T-helper 1 cell treated with Interleukin-12 subunit alpha and Interleukin-12 subunit beta and Interleukin-4 antibody, amounts not matched to agents 30 μg/mL and 1 μg/mL, for 36 hours (primary cell): ENCODE results near the gene SYT9.

Source experiments
- H3K27ac Mint-ChIP-seq: one replicate; pipeline ENCODE4 v1.8.0; 2021; ENCODE audit warnings: mild to moderate bottlenecking, mixed read lengths
- H3K27me3 Mint-ChIP-seq: one replicate; pipeline ENCODE4 v1.8.0; 2021; ENCODE audit warnings: low read depth, mixed read lengths
- H3K36me3 Mint-ChIP-seq: one replicate; pipeline ENCODE4 v1.8.0; 2021; ENCODE audit warnings: low read depth, mixed read lengths
- H3K4me1 Mint-ChIP-seq: one replicate; pipeline ENCODE4 v1.8.0; 2021; ENCODE audit warnings: low read depth, mixed read lengths
- H3K4me3 Mint-ChIP-seq: one replicate; pipeline ENCODE4 v1.8.0; 2021; ENCODE audit warnings: mild to moderate bottlenecking, moderate library complexity, mixed read lengths
- H3K9me3 Mint-ChIP-seq: one replicate; pipeline ENCODE4 v1.8.0; 2021; ENCODE audit warnings: mixed read lengths

The SYT9 gene

GRCh38 chr11:7256943-7257342 lies 5.2 kb downstream of the SYT9 start:
- no peak overlapping the region for H3K27ac Mint-ChIP-seq
- H3K4me3 Mint-ChIP-seq = no peak overlapping the region
- H3K36me3 Mint-ChIP-seq = no peaks in the 10 kb centered on the region
- H3K9me3 Mint-ChIP-seq = no peaks in the 10 kb centered on the region
- H3K4me1 Mint-ChIP-seq = no peaks in the 10 kb centered on the region
- peaks cover 41% of the 10 kb centered on the region for H3K27me3 Mint-ChIP-seq

- Mint-ChIP-seq H3K4me3 (no peak overlapping the region), H3K4me1 (no peaks in the 10 kb centered on the region), H3K9me3 (no peaks in the 10 kb centered on the region), H3K27me3 (peaks cover 37% of the 10 kb centered on the region), H3K36me3 (no peaks in the 10 kb centered on the region), H3K27ac (no peak overlapping the region)
These were observed 6.0 kb downstream of the SYT9 start for GRCh38 chr11:7257724-7258123.

- no peaks in the 10 kb centered on the region for H3K36me3 Mint-ChIP-seq
- H3K9me3 Mint-ChIP-seq = no peaks in the 10 kb centered on the region
- no peak overlapping the region for H3K4me3 Mint-ChIP-seq
- peaks cover 9% of the 10 kb centered on the region for H3K27me3 Mint-ChIP-seq
- no peaks in the 10 kb centered on the region for H3K4me1 Mint-ChIP-seq
- H3K27ac Mint-ChIP-seq = no peak overlapping the region
These were observed 9.9 kb downstream of the SYT9 start for GRCh38 chr11:7261578-7261977.

- Mint-ChIP-seq H3K27ac (no peak overlapping the region), H3K9me3 (no peaks in the 10 kb centered on the region), H3K4me1 (no peaks in the 10 kb centered on the region), H3K36me3 (no peaks in the 10 kb centered on the region), H3K4me3 (no peak overlapping the region), H3K27me3 (peaks cover 9% of the 10 kb centered on the region)
These were observed 11.0 kb downstream of the SYT9 start for GRCh38 chr11:7262672-7263071.

GRCh38 chr11:7263842-7264241 lies 12.1 kb downstream of the SYT9 start:
- peaks cover 3% of the 10 kb centered on the region for H3K27me3 Mint-ChIP-seq

GRCh38 chr11:7268758-7269157 lies 17.1 kb downstream of the SYT9 start:
- Mint-ChIP-seq H3K4me1 (no peaks in the 10 kb centered on the region), H3K9me3 (no peaks in the 10 kb centered on the region), H3K36me3 (no peaks in the 10 kb centered on the region), H3K4me3 (no peak overlapping the region), H3K27ac (no peak overlapping the region), H3K27me3 (no peaks in the 10 kb centered on the region)

More at GRCh38 chr11:7263842-7264241, 12.1 kb downstream of the SYT9 start:
- Mint-ChIP-seq H3K4me1 (no peaks in the 10 kb centered on the region), H3K36me3 (no peaks in the 10 kb centered on the region), H3K9me3 (no peaks in the 10 kb centered on the region), H3K27ac (no peak overlapping the region), H3K4me3 (no peak overlapping the region)

- peaks cover 4% of the 10 kb centered on the region for H3K27me3 Mint-ChIP-seq
- no peak overlapping the region for H3K27ac Mint-ChIP-seq
- H3K9me3 Mint-ChIP-seq = no peaks in the 10 kb centered on the region
- H3K36me3 Mint-ChIP-seq = no peaks in the 10 kb centered on the region
- no peaks in the 10 kb centered on the region for H3K4me1 Mint-ChIP-seq
- no peak overlapping the region for H3K4me3 Mint-ChIP-seq
These were observed 18.6 kb downstream of the SYT9 start for GRCh38 chr11:7270233-7270865.

- no peaks in the 10 kb centered on the region for H3K4me1 Mint-ChIP-seq
- no peak overlapping the region for H3K4me3 Mint-ChIP-seq
- H3K9me3 Mint-ChIP-seq = no peaks in the 10 kb centered on the region
- no peaks in the 10 kb centered on the region for H3K36me3 Mint-ChIP-seq
- H3K27me3 Mint-ChIP-seq = peaks cover 6% of the 10 kb centered on the region
- no peak overlapping the region for H3K27ac Mint-ChIP-seq
These were observed 20.7 kb downstream of the SYT9 start for GRCh38 chr11:7272373-7272772.

- H3K27me3 Mint-ChIP-seq = peaks cover 10% of the 10 kb centered on the region
- H3K4me3 Mint-ChIP-seq = no peak overlapping the region
- no peaks in the 10 kb centered on the region for H3K36me3 Mint-ChIP-seq
- H3K9me3 Mint-ChIP-seq = no peaks in the 10 kb centered on the region
- no peak overlapping the region for H3K27ac Mint-ChIP-seq
- H3K4me1 Mint-ChIP-seq = no peaks in the 10 kb centered on the region
These were observed 23.4 kb downstream of the SYT9 start for GRCh38 chr11:7275133-7275532.

GRCh38 chr11:7278314-7278917 lies 26.7 kb downstream of the SYT9 start:
- Mint-ChIP-seq H3K9me3 (no peaks in the 10 kb centered on the region), H3K36me3 (no peaks in the 10 kb centered on the region), H3K27ac (no peak overlapping the region), H3K27me3 (peaks cover 10% of the 10 kb centered on the region), H3K4me1 (no peaks in the 10 kb centered on the region), H3K4me3 (no peak overlapping the region)

GRCh38 chr11:7279676-7280075 lies 28.0 kb downstream of the SYT9 start:
- Mint-ChIP-seq H3K4me3 (no peak overlapping the region), H3K27me3 (peaks cover 10% of the 10 kb centered on the region), H3K27ac (no peak overlapping the region), H3K36me3 (no peaks in the 10 kb centered on the region), H3K4me1 (no peaks in the 10 kb centered on the region), H3K9me3 (peaks cover under 1% of the 10 kb centered on the region)

- Mint-ChIP-seq H3K4me3 (no peak overlapping the region), H3K4me1 (no peaks in the 10 kb centered on the region), H3K27ac (no peak overlapping the region), H3K9me3 (peaks cover 6% of the 10 kb centered on the region), H3K36me3 (no peaks in the 10 kb centered on the region), H3K27me3 (peaks cover 5% of the 10 kb centered on the region)
These were observed 29.4 kb downstream of the SYT9 start for GRCh38 chr11:7281079-7281478.

GRCh38 chr11:7281809-7282208 lies 30.1 kb downstream of the SYT9 start:
- Mint-ChIP-seq H3K27me3 (peaks cover 5% of the 10 kb centered on the region), H3K27ac (no peak overlapping the region), H3K4me1 (no peaks in the 10 kb centered on the region), H3K4me3 (no peak overlapping the region), H3K36me3 (no peaks in the 10 kb centered on the region), H3K9me3 (peaks cover 9% of the 10 kb centered on the region)

GRCh38 chr11:7286178-7286577 lies 34.5 kb downstream of the SYT9 start:
- H3K4me3 Mint-ChIP-seq = no peak overlapping the region
- H3K36me3 Mint-ChIP-seq = no peaks in the 10 kb centered on the region
- no peaks in the 10 kb centered on the region for H3K27me3 Mint-ChIP-seq
- no peak overlapping the region for H3K27ac Mint-ChIP-seq
- peaks cover 11% of the 10 kb centered on the region for H3K9me3 Mint-ChIP-seq
- H3K4me1 Mint-ChIP-seq = no peaks in the 10 kb centered on the region

- Mint-ChIP-seq H3K27me3 (no peaks in the 10 kb centered on the region), H3K36me3 (no peaks in the 10 kb centered on the region), H3K27ac (no peak overlapping the region), H3K4me3 (no peak overlapping the region), H3K4me1 (no peaks in the 10 kb centered on the region), H3K9me3 (peaks cover 5% of the 10 kb centered on the region)
These were observed 39.6 kb downstream of the SYT9 start for GRCh38 chr11:7291100-7291829.
